ENCODE measurements around the gene PLPP3.
"Not testable (repeated sequence)": the region's sequence is repeated elsewhere in the genome, so short reads cannot be mapped to it uniquely, and the experiment has no call there.

PLPP3 gene

DNA sequence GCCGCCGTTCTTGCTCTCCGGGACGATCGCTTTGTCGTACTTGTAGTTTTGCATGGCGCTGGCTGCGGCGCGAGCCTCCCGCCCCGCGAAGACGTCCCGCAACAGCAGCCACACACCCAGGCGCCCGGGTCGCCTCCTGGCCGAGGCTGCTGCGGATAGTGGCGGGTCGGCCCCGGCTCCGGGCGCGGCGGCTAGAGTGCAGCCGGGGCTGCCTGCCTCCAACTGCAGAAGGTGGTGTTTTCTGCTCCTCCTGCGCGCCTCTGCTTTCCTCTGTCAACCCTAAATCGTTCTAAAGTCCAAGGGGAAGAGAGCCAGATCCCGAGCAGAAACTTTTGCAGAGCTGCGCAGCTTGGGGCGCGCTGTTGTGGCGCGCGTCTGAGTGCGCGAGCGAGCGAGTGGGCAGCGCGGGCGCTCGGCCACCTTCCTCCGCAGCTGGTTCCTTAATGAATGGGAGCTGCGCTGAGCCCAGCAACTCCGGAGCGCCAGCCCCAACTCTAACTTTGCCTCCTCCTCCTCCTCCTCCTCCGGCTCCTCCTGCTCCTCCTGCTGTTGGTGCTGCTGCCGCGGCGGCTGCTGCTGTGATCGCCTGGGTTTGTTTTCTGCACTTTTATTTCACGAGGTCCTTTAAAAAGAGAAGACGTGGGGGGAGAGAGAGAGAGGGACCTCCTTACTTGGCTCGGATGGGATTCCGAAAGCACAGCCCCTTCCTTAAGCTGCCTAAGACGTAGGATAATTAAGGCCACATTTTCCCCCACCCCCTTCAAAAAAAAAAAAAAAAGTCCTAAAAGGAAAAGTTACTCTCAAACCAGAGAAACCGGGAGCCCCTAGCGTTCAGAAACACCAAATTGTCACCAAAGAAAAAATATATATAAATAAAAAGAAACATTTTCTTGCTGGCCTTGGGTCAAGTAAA is at the start of gene PLPP3:
Gene PLPP3 (minus strand): TSS at position 601 of the 913 bp plus-strand sequence. CDS start 547 bp downstream, at position 54.
- peak; percentile 29 for DNase-seq

DNA sequence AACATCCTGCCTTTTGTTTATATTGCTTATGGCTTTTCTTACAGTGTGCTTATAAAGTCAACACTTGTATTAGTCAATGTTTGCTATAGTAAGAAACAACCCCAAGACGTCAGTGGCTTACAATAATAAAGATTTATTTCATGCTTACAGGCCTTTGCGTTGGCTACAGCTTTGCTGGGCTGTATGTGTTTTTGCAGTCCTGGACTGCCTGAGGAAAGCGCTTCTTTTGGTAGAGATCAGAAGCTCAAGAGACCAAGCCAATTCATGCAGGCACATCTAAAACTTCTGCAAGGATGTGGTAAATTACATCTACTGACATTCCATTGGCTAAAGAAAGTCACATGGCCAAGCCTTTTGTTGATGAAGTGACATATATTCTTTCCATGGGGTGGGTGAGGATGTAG is 48.3 kb upstream of the PLPP3 start:
- DNase-seq: no peak

GRCh38 chr1:56627019-56627635 is 47.8 kb upstream of the PLPP3 start:
- DNase-seq: no peak

DNA sequence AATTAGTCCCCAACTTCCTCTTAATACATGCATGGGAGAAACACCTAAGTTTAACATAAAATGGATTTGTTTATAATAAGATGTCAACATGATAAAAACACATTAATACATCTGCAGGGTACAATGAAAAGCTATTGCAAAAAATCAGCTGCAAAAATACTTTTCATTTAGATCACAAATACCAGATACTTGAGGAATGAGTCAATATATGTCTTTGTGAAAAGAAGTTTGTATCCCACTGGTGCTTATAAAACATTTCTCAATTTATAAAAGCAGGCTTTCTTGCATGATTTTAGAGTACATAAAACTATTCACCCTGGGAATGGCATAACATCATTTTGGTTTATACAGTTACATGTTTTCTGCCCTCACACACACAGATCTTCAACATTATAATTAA is 47.2 kb upstream of the PLPP3 start:
- DNase-seq: no peak

- no peak for DNase-seq
Observed at GRCh38 chr1:56625819-56626440, 46.6 kb upstream of the PLPP3 start.

- no peak for DNase-seq
Observed at GRCh38 chr1:56617141-56617540, 37.8 kb upstream of the PLPP3 start.

- DNase-seq: not testable (repeated sequence)
Observed at GRCh38 chr1:56610770-56611169, 31.4 kb upstream of the PLPP3 start.

- not testable (repeated sequence) for DNase-seq
Observed at GRCh38 chr1:56610097-56610496, 30.7 kb upstream of the PLPP3 start.

DNA sequence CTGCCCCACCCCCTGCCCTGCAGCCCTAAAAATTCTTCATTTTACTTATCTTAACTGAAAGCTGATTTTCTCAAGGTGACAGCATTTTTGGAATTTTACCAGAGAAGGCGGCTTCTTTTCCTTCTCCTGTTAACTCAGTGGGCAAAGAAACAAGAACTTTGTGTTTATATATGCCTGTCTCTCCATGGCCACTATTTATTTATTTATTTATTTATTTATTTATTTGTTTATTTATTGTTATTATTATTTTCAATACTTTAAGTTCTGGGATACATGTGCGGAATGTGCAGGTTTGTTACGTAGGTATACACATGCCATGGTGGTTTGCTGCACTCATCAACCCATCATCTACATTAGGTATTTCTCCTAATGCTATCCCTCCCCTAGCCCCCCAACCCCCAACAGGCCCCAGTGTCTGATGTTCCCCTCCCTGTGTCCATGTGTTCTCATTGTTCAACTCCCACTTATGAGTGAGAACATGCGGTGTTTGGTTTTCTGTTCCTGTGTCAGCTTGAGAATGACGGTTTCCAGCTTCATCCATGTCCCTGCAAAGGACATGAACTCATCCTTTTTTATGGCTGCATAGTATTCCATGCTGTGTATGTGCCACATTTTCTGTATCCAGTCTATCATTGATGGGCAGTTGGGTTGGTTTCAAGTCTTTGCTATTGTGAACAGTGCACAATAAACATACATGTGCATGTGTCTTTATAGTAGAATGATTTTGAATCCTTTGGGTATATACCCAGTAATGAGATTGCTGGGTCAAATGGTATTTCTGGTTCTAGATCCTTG is 16.2 kb upstream of the PLPP3 start:
- DNase-seq: not testable (repeated sequence)

DNA sequence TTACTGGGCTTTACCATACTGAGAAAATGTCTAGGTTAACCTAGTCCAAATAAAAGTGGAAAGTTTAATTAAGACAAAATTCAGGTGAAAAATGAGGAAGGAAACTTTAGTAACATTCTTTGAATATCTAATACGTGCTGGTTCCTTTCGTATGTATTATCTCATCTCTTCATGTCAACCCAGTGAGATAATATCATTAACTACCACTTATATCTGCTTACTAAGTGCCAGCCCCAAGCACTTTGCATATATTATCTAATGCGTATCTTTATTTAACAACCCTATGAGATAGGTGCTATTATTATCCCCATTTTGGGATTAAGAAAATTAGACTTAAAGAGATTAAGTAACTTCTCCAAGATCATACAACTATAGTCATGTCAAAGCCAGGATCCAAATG is 12.5 kb upstream of the PLPP3 start:
- DNase-seq: no peak

- no peak for DNase-seq
Observed at GRCh38 chr1:56590520-56591011, 11.2 kb upstream of the PLPP3 start.

- DNase-seq: no peak
Observed at GRCh38 chr1:56589369-56589768, 10.0 kb upstream of the PLPP3 start.

DNA sequence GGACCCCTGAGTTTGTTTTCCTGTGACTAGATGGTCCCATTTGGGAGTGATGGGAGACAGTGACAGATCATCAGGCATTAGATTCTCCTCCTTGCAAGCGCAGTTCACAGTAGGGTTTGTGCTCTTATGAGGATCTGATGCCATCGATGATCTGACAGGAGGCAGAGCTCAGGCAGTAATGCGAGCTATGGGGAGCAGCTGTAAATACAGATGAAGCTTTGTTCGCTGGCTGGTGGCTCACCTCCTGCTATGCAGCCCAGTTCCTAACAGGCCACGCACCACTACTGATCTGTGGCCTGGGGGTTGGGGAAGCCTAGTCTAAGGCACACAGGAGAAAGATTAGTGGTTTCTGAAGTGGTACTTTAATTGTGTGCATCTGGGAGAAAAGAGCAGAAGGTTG is 7.1 kb upstream of the PLPP3 start:
- no peak for DNase-seq

DNA sequence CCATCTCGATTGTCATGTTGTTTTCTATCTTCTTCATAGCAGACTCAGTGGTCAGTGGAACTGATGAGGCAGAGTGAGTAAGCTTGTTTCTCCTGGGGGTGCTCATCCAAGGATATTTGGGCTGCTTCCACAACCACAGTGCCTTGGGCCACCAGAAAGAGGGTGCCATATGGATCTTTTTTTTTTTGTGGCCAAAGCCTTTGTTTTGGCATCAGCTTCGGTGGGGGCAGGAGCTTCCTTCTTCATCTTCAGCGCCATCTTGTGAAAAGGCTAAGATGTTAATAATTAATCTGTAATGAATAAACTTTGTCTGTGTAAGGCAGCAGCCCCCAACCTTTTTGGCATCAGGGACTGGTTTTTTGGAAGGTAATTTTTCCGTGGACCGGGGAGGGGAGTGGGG is 6.6 kb upstream of the PLPP3 start:
- no peak for DNase-seq

- DNase-seq: peak; percentile 50
Observed at GRCh38 chr1:56584910-56585528, 5.7 kb upstream of the PLPP3 start.

DNA sequence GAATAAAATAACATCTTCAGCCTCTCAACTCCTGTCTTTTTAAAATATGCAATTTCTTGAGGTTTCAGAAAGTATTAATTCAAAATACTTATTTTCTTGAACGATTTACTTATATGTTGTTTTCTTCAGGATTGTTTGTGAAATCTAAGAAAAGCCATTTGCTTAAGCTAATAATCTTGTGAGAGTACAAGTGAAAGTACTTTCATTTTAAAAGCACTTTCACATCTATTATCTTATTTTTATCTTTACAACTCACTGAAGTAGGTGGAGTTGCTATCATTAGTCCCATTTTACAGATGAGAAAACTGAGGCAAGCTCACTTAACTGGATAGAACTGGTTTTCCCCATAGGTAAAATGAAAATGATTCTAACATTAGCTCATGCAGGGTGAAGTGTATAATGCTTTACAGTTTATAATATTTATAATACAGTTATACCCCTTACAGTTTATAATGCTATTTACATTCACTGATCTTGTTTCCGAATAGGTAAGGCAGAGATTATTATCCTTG is 4.7 kb upstream of the PLPP3 start:
- no peak for DNase-seq

- no peak for DNase-seq
Observed at GRCh38 chr1:56580771-56581170, 1.4 kb upstream of the PLPP3 start.

DNA sequence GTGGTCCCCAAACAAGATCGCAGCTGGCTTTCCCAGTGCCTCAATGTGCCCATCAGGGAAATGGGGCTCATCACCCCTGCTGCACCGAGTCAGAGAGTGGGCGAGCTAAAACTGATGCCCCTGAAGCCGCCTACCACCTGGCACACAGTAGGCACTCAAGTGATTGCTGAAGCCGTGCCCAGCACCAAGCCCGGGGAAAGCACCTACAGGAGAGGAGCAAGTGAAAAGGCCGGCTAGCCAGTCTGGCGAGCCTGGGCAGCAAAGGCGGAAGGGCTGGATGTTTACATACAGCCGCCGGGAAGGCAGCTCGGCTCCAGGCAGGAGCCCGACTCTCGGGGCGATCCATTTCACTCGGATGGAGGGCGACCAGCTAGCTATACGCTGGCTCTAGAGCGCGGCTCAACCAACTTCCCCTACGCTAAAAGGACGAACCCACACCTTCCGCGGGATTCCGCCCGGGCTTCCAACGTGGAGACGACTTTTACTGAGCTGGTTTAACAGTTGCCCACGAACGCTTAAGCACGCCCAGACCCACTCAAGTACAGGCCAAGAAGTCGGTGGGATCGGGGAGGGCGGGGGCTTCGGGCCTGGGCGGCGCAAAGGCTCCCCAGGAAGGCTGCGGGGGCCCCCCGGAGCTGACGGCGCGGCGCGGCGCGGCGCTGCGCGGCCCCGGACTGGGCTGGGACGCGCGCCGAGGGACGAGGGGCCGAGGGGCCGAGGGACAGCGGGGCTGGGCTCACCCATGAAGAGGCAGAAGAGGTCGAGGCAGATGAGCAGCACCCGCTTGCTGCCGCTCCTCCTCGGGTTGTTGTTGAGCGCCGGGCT is 1.0 kb downstream of the PLPP3 start:
- peak; percentile 43 for DNase-seq

- no peak for DNase-seq
Observed at GRCh38 chr1:56577406-56578137, 1.8 kb downstream of the PLPP3 start.

DNA sequence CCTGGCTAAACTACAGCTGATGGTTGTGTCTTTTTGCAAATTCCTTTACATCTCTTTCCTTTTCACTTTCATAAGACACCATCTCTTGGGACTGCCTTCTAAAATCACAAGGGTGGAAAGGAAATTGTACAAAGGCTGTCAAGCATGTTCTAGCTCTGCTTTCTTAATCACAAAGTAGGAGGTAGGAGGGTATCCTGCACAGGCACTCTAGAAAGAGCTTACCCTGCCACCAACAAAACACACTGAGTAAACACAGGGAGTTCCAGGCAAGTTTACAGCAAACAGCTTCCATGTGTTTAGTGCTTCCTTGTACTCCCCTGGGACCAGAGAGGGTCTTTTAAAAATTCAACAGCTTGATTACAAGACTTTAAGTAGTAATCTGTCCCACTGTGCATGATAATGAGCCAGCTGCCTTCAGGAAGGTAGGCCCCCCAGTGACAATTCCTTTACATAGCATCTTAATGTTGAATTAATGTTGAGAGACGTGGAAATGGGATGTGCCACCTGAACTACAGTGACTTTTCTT is 2.4 kb downstream of the PLPP3 start:
- no peak for DNase-seq

Data from COR-L47 (cell line).